Spleen (tissue), 11 donors: ENCODE data around the gene EXOSC9. TPM values are rescaled to one million over a fixed set of nuclear protein-coding genes. Genes with fewer than 3 reads are reported as not detected.

Experiments used
- DNase-seq: peaks from one replicate; pipeline ENCODE4 v3.0.0-alpha.2; 2020
- H3K27ac ChIP-seq, 8 donors: fragments of 200-600 bp; sonication (generic) in 7 of 8; 1 replicate in 4 of 8; 2 replicates in 4 of 8; pipeline versions ENCODE4 v1.5.0 to v1.8.0; 2016 to 2021; ENCODE audit warnings: inconsistent platforms in 4 of 8, mild to moderate bottlenecking in 4 of 8, moderate library complexity in 1 of 8
- H3K27me3 ChIP-seq, 7 donors: fragments of 200-600 bp; sonication (generic) in 6 of 7; replicated peaks in 1 of 7; 1 replicate in 4 of 7; 2 replicates in 3 of 7; pipeline versions ENCODE4 v1.5.0 to v1.8.0; 2016 to 2021; ENCODE audit warnings: inconsistent platforms in 3 of 7, mild to moderate bottlenecking in 1 of 7
- H3K36me3 ChIP-seq, 6 donors: fragments of 200-600 bp; sonication (generic) in 5 of 6; 1 replicate in 4 of 6; 2 replicates in 2 of 6; pipeline versions ENCODE4 v1.5.0 to v1.8.0; 2016 to 2021; ENCODE audit warnings: inconsistent platforms in 2 of 6
- H3K4me1 ChIP-seq, 6 donors: fragments of 200-600 bp; sonication (generic) in 5 of 6; 1 replicate in 3 of 6; 2 replicates in 3 of 6; pipeline versions ENCODE4 v1.5.0 to v1.8.0; 2016 to 2021; ENCODE audit warnings: inconsistent platforms in 3 of 6
- H3K4me3 ChIP-seq, 8 donors: fragments of 200-600 bp; sonication (generic) in 7 of 8; 1 replicate in 4 of 8; 2 replicates in 4 of 8; pipeline versions ENCODE4 v1.5.0 to v1.8.0; 2016 to 2021; ENCODE audit warnings: inconsistent platforms in 4 of 8, mild to moderate bottlenecking in 4 of 8, moderate library complexity in 2 of 8
- H3K9me3 ChIP-seq, 8 donors: fragments of 200-600 bp; sonication (generic) in 7 of 8; 1 replicate in 4 of 8; 2 replicates in 4 of 8; pipeline versions ENCODE4 v1.5.0 to v1.8.0; 2016 to 2021; ENCODE audit warnings: inconsistent platforms in 4 of 8
- POLR2A ChIP-seq, 3 donors: fragments of 450-650 bp; IDR thresholded peaks; one replicate each; pipeline ENCODE4 v1.5.1; 2017; ENCODE audit warnings: antibody characterized with exemption in 3 of 3, mild to moderate bottlenecking in 1 of 3
- POLR2AphosphoS5 ChIP-seq, 3 donors: sonication (generic); formaldehyde crosslinking; IDR thresholded peaks; one replicate each; pipeline ENCODE4 v1.5.1; 2017; ENCODE audit warnings: antibody characterized with exemption in 3 of 3
- WGBS, 5 donors: extraction: QIAGEN DNeasy Blood & Tissue Kit in 3 of 5; methylation state at CpG; one replicate each; pipeline versions ENCODE4 v1.1.5 to v1.1.7; 2013 to 2018; 5-methylcytosine and 5-hydroxymethylcytosine counted together
- intact Hi-C: fragments of 100-400 bp; cut with DNase I; formaldehyde crosslinking; loops from one replicate; pipeline ENCODE4 v1.15.0; 2023; ENCODE audit warnings: low total_unique reads
- polyA plus RNA-seq, 3 donors: library from polyadenylated mRNA; stranded (reverse); fragments of 200-250 nt; gene quantifications; one replicate each; pipeline ENCODE4 v1.2.1, GENCODE V29; 2013
- total RNA-seq, 7 donors: library from RNA; depleted of rRNA in 3 of 7; stranded (reverse); fragments of >200 nt in 3 of 7; fragmentation: NEBNext Ultra II Directional in 4 of 7; extraction: Animal tissue kit (Norgen Biotek cat#: 25700) in 4 of 7; gene quantifications; one replicate each; pipeline versions ENCODE4 v1.1.0 to v1.2.1, GENCODE V29; 2016 to 2021
- TF ChIP-seq, protein P1 (sequence below), 11 experiments: fragments of 200-600 bp in 7 of 11; fragments of 450-650 bp in 4 of 11; sonication (generic) in 4 of 11; IDR thresholded peaks in 8 of 11; conservative IDR thresholded peaks in 3 of 11; 1 replicate in 7 of 11; 2 replicates in 4 of 11; pipeline versions ENCODE4 v1.4.0 to v1.8.0; 2016 to 2021; ENCODE audit warnings: antibody characterized with exemption in 11 of 11, inconsistent platforms in 4 of 11, mild to moderate bottlenecking in 1 of 11
- donor health status: healthy with polysubstance abuse.
- donor health status: DM: no; HTN: no; CAD: no; lungs with moderate emphysema.
- donor health status: DM: no; HTN: no; CAD: no.
- donor health status: Bipolar disorder and iron deficiency.
- donor health status: healthy.
- donor health status: DM: no; HTN: no; CAD: no.
- donor health status: DM: yes; HTN: yes; CAD: no.

The EXOSC9 gene
- total and polyA plus RNA-seq, 10 donors, result 20.6 to 41.5 (median 24.2) TPM

DNA sequence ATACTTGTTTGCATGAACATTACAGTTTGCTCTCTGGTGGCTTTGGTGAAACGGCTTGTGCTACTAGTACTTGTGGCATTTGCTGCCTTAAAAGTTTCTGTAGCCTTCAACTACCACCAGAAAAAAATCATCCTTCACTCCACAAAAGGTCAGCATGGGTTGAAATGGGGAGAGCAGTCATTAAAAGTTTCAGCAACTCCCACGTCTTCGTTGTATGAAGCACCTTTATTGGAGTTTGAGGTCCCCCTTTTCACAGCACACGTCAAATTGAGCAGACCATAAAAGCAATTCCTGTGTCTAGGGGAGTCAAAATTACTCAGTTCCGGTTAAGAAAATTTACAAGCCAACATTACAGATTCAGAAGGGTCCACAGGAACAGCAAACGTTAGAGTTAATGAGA is 45.5 kb downstream of the EXOSC9 start:
- H3K27ac ChIP-seq, result no peak overlapping the region
- H3K36me3 ChIP-seq, result peaks cover 0 to 79% (median 33%) of the 10 kb centered on the region in 6 donors
- WGBS, 5 donors, result 85 to 93% (median 89%) methylated on average over 6 of the region's 6 CpGs
- TF ChIP-seq, protein P1, sequence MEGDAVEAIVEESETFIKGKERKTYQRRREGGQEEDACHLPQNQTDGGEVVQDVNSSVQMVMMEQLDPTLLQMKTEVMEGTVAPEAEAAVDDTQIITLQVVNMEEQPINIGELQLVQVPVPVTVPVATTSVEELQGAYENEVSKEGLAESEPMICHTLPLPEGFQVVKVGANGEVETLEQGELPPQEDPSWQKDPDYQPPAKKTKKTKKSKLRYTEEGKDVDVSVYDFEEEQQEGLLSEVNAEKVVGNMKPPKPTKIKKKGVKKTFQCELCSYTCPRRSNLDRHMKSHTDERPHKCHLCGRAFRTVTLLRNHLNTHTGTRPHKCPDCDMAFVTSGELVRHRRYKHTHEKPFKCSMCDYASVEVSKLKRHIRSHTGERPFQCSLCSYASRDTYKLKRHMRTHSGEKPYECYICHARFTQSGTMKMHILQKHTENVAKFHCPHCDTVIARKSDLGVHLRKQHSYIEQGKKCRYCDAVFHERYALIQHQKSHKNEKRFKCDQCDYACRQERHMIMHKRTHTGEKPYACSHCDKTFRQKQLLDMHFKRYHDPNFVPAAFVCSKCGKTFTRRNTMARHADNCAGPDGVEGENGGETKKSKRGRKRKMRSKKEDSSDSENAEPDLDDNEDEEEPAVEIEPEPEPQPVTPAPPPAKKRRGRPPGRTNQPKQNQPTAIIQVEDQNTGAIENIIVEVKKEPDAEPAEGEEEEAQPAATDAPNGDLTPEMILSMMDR (IDR thresholded peaks at IDR 0.05 in 8 of 11, conservative IDR thresholded peaks at IDR 0.05 in 3 of 11), result no peak
- TF ChIP-seq POLR2AphosphoS5 (IDR thresholded peaks at IDR 0.05) (no peak), POLR2A (IDR thresholded peaks at IDR 0.05) (no peak)
- intact Hi-C loops, result no loop called here
- DNase-seq, result no peak
- no peaks in the 10 kb centered on the region for H3K4me1 ChIP-seq
- H3K27me3 ChIP-seq, result no peaks in the 10 kb centered on the region
- H3K4me3 ChIP-seq, result no peak overlapping the region
- H3K9me3 ChIP-seq, result no peaks in the 10 kb centered on the region

DNA sequence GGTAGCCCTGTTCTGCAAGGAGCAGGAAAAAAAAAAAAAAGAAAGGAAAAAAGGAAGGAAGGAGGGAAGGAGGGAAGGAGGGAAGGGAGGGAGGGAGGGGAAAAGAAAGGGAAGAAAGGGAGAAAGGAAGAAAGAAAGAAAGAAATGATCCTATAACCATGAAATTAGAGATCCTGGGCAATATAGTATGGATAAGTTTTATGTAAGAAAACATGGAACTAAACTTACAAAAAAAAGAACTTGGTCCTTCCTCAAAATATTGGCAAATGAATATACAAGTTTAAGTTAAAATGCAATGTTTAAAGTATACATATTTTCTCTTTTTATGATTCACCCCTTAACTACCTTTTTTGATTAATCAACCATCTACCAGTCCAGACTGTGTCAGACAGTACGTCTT is 50.2 kb downstream of the EXOSC9 start:
- TF ChIP-seq, protein P1 (IDR thresholded peaks at IDR 0.05 in 8 of 11, conservative IDR thresholded peaks at IDR 0.05 in 3 of 11), result no peak
- TF ChIP-seq POLR2A (IDR thresholded peaks at IDR 0.05) (no peak), POLR2AphosphoS5 (IDR thresholded peaks at IDR 0.05) (no peak)
- no peak overlapping the region for H3K4me3 ChIP-seq
- intact Hi-C loops, result no loop called here
- no peak for DNase-seq
- 90 to 100% (median 95%) methylated on average over 1 of the region's 1 CpG for WGBS, 5 donors
- no peaks in the 10 kb centered on the region for H3K9me3 ChIP-seq
- peaks cover 0 to 56% (median 16%) of the 10 kb centered on the region in 6 donors for H3K36me3 ChIP-seq
- H3K27me3 ChIP-seq, result no peaks in the 10 kb centered on the region
- H3K4me1 ChIP-seq, result no peaks in the 10 kb centered on the region
- no peak overlapping the region for H3K27ac ChIP-seq

DNA sequence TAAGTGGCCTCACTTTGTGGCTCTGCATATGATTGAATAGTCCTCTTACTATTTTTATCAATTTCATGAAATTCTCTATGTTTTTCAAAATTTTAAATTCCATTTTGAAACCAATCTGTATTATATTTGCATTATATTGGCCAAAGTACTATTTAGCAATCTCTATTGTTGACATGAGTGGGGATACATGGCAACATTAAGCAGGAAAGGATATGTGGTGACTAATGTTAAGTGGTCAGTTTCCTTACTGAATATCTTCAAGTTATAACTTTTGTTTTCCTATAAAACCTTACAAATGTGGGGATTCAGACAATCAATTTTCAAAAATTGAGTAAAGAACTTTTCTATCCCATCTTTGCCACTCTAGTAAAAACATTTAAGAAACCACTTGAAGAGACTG is 59.0 kb downstream of the EXOSC9 start:
- H3K27ac ChIP-seq, result no peak overlapping the region
- peaks cover 0 to 73% (median 16%) of the 10 kb centered on the region in 6 donors for H3K36me3 ChIP-seq
- H3K9me3 ChIP-seq, result no peaks in the 10 kb centered on the region
- no peak for DNase-seq
- intact Hi-C loops, result no loop called here
- no peaks in the 10 kb centered on the region for H3K4me1 ChIP-seq
- no peak overlapping the region for H3K4me3 ChIP-seq
- H3K27me3 ChIP-seq, result no peaks in the 10 kb centered on the region
- TF ChIP-seq, protein P1 (IDR thresholded peaks at IDR 0.05 in 8 of 11, conservative IDR thresholded peaks at IDR 0.05 in 3 of 11), result no peak
- no peak for TF ChIP-seq POLR2A (IDR thresholded peaks at IDR 0.05)
- no peak for TF ChIP-seq POLR2AphosphoS5 (IDR thresholded peaks at IDR 0.05)

DNA sequence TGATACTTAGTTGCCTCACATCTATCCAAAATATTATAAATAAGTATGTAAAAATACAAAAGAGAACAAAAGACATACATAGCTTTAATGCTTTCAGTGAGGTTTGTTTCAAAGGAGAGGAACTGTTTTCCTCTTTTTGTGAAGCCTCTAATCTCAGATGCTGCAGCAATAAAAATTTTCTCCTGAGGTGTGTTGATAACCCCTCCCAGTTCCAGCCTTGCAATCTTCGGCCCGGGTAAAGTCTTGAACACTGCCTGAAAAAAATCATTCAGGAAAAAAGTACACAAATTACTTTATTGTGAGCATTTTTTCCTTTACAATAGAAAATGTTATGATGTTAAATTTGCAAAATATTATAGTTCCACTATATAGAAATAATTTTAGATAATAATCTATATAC is 60.3 kb downstream of the EXOSC9 start:
- no peak for DNase-seq
- no peaks in the 10 kb centered on the region for H3K27me3 ChIP-seq
- H3K4me1 ChIP-seq, result no peaks in the 10 kb centered on the region
- H3K9me3 ChIP-seq, result no peaks in the 10 kb centered on the region
- H3K36me3 ChIP-seq, result peaks cover 0 to 75% (median 16%) of the 10 kb centered on the region in 6 donors
- intact Hi-C loops, result no loop called here
- H3K27ac ChIP-seq, result no peak overlapping the region
- TF ChIP-seq POLR2AphosphoS5 (IDR thresholded peaks at IDR 0.05), result no peak
- H3K4me3 ChIP-seq, result no peak overlapping the region
- 91 to 100% (median 96%) methylated on average over 2 of the region's 2 CpGs for WGBS, 5 donors

DNA sequence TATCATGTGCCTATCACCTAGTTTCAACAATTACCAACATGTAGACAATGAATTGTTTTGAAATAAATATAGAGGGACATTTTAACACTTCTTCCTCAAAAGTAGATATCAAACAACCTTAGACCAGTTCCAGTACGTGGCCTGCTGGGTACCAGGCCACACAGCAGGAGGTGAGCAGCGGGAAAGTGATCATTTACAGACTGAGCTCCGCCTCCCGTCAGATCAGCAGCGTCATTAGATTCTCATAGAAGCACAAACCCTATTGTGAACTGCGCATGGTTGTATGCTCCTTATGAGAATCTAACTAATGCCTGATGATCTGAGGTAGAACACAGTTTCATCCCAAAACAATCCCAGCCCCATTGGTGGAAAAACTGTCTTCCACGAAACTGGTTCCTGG is 62.7 kb downstream of the EXOSC9 start:
- H3K27me3 ChIP-seq, result no peaks in the 10 kb centered on the region
- peaks cover 0 to 2% (median under 1%) of the 10 kb centered on the region in 6 donors for H3K4me1 ChIP-seq
- no peaks in the 10 kb centered on the region for H3K9me3 ChIP-seq
- no peak for DNase-seq
- intact Hi-C loops, result no loop called here
- no peak for TF ChIP-seq POLR2A (IDR thresholded peaks at IDR 0.05)
- TF ChIP-seq, protein P1 (IDR thresholded peaks at IDR 0.05 in 8 of 11, conservative IDR thresholded peaks at IDR 0.05 in 3 of 11), result no peak
- TF ChIP-seq POLR2AphosphoS5 (IDR thresholded peaks at IDR 0.05), result no peak
- H3K36me3 ChIP-seq, result peaks cover 0 to 67% (median 16%) of the 10 kb centered on the region in 6 donors
- 92 to 98% (median 93%) methylated on average over 7 of the region's 7 CpGs for WGBS, 5 donors
- no peak overlapping the region for H3K4me3 ChIP-seq
- no peak overlapping the region for H3K27ac ChIP-seq
